Measurements from ENCODE around the gene SBK2.

Gene SBK2

GRCh38 chr19:55495646-55496349, 41.1 kb downstream of the SBK2 start:
- CTCF ChIA-PET, result interaction anchor here (0.7 to 1.7 kb wide), 4 partner anchors 8 to 159 kb away, joined by 3 to 4 read pairs (median 4); no protein-coding TSS in a partner anchor

GRCh38 chr19:55494172-55494761, 42.7 kb downstream of the SBK2 start:
- POLR2A ChIA-PET, result interaction anchor here (1.2 kb wide), 1 partner anchor 10 kb away, joined by 4 read pairs; the partner anchor contains the start of gene NAT14
- DNase-seq (ENCODE audit: extremely low spot score), result no peak
- TF ChIP-seq L3MBTL2 (conservative IDR thresholded peaks at IDR 0.05) (no peak), ZNF384 (IDR thresholded peaks at IDR 0.05) (no peak), CTBP1 (IDR thresholded peaks at IDR 0.05; ENCODE audit: borderline replicate concordance) (no peak), FOXM1 (IDR thresholded peaks at IDR 0.05; ENCODE audit: borderline replicate concordance) (no peak), ARNT (IDR thresholded peaks at IDR 0.05) (no peak), FOXA1 (IDR thresholded peaks at IDR 0.05) (no peak), FOXK2 (IDR thresholded peaks at IDR 0.05) (no peak), PKNOX1 (IDR thresholded peaks at IDR 0.05) (no peak), LEF1 (IDR thresholded peaks at IDR 0.05; ENCODE audit: borderline replicate concordance) (no peak), HDGF (IDR thresholded peaks at IDR 0.05; ENCODE audit: borderline replicate concordance) (no peak), SUZ12 (IDR thresholded peaks at IDR 0.05) (no peak), TARDBP (IDR thresholded peaks at IDR 0.05) (no peak), ELF4 (IDR thresholded peaks at IDR 0.05) (no peak), SP1 (IDR thresholded peaks at IDR 0.05) (no peak), NFRKB (IDR thresholded peaks at IDR 0.05) (no peak)
- CTCF ChIA-PET, result no interaction called here

More at GRCh38 chr19:55495646-55496349, 41.1 kb downstream of the SBK2 start:
- no peak for DNase-seq (ENCODE audit: extremely low spot score)
- POLR2A ChIA-PET, result no interaction called here
- TF ChIP-seq FOXM1 (IDR thresholded peaks at IDR 0.05; ENCODE audit: borderline replicate concordance) (no peak), HDGF (IDR thresholded peaks at IDR 0.05; ENCODE audit: borderline replicate concordance) (no peak)

- no peak for DNase-seq (ENCODE audit: extremely low spot score)
- ChIA-PET POLR2A (interaction anchor here (1.2 kb wide), 1 partner anchor 9 kb away, joined by 4 read pairs; the partner anchor contains the start of gene NAT14), CTCF (no interaction called here)
- TF ChIP-seq FOXM1 (IDR thresholded peaks at IDR 0.05; ENCODE audit: borderline replicate concordance) (no peak), SUZ12 (IDR thresholded peaks at IDR 0.05) (no peak), CTBP1 (IDR thresholded peaks at IDR 0.05; ENCODE audit: borderline replicate concordance) (no peak), HDGF (IDR thresholded peaks at IDR 0.05; ENCODE audit: borderline replicate concordance) (no peak), ELF4 (IDR thresholded peaks at IDR 0.05) (no peak), PKNOX1 (IDR thresholded peaks at IDR 0.05) (no peak), ZNF384 (IDR thresholded peaks at IDR 0.05) (no peak), BHLHE40 (IDR thresholded peaks at IDR 0.05; ENCODE audit: borderline replicate concordance) (no peak), FOXK2 (IDR thresholded peaks at IDR 0.05) (no peak), FOXA1 (IDR thresholded peaks at IDR 0.05) (no peak), ARNT (IDR thresholded peaks at IDR 0.05) (no peak), TARDBP (IDR thresholded peaks at IDR 0.05) (no peak), L3MBTL2 (conservative IDR thresholded peaks at IDR 0.05) (no peak), LEF1 (IDR thresholded peaks at IDR 0.05; ENCODE audit: borderline replicate concordance) (no peak)
These were observed 43.2 kb downstream of the SBK2 start for GRCh38 chr19:55493645-55494171.

GRCh38 chr19:55493052-55493644, 43.8 kb downstream of the SBK2 start:
- ChIA-PET POLR2A (no interaction called here), CTCF (no interaction called here)
- no peak for DNase-seq (ENCODE audit: extremely low spot score)
- no peak for TF ChIP-seq L3MBTL2 (conservative IDR thresholded peaks at IDR 0.05)
- TF ChIP-seq FOXM1 (IDR thresholded peaks at IDR 0.05; ENCODE audit: borderline replicate concordance), result no peak
- no peak for TF ChIP-seq NFRKB (IDR thresholded peaks at IDR 0.05)
- no peak for TF ChIP-seq ARNT (IDR thresholded peaks at IDR 0.05)
- TF ChIP-seq SUZ12 (IDR thresholded peaks at IDR 0.05), result no peak
- TF ChIP-seq HDGF (IDR thresholded peaks at IDR 0.05; ENCODE audit: borderline replicate concordance), result no peak
- TF ChIP-seq BHLHE40 (IDR thresholded peaks at IDR 0.05; ENCODE audit: borderline replicate concordance), result no peak
- TF ChIP-seq LEF1 (IDR thresholded peaks at IDR 0.05; ENCODE audit: borderline replicate concordance), result no peak
- no peak for TF ChIP-seq SP1 (IDR thresholded peaks at IDR 0.05)
- no peak for TF ChIP-seq ZNF384 (IDR thresholded peaks at IDR 0.05)
- no peak for TF ChIP-seq CTBP1 (IDR thresholded peaks at IDR 0.05; ENCODE audit: borderline replicate concordance)
- no peak for TF ChIP-seq FOXA1 (IDR thresholded peaks at IDR 0.05)
- TF ChIP-seq ELF4 (IDR thresholded peaks at IDR 0.05), result no peak
- no peak for TF ChIP-seq FOXK2 (IDR thresholded peaks at IDR 0.05)
- no peak for TF ChIP-seq PKNOX1 (IDR thresholded peaks at IDR 0.05)
- TF ChIP-seq TARDBP (IDR thresholded peaks at IDR 0.05), result no peak

- TF ChIP-seq ZNF384 (IDR thresholded peaks at IDR 0.05) (no peak), CTBP1 (IDR thresholded peaks at IDR 0.05; ENCODE audit: borderline replicate concordance) (no peak), HDGF (IDR thresholded peaks at IDR 0.05; ENCODE audit: borderline replicate concordance) (no peak), PKNOX1 (IDR thresholded peaks at IDR 0.05) (no peak), SUZ12 (IDR thresholded peaks at IDR 0.05) (no peak), LEF1 (IDR thresholded peaks at IDR 0.05; ENCODE audit: borderline replicate concordance) (no peak), BHLHE40 (IDR thresholded peaks at IDR 0.05; ENCODE audit: borderline replicate concordance) (no peak), ELF4 (IDR thresholded peaks at IDR 0.05) (no peak), FOXK2 (IDR thresholded peaks at IDR 0.05) (no peak), FOXM1 (IDR thresholded peaks at IDR 0.05; ENCODE audit: borderline replicate concordance) (no peak), FOXA1 (IDR thresholded peaks at IDR 0.05) (no peak), TARDBP (IDR thresholded peaks at IDR 0.05) (no peak), NFRKB (IDR thresholded peaks at IDR 0.05) (no peak), ARNT (IDR thresholded peaks at IDR 0.05) (no peak), L3MBTL2 (conservative IDR thresholded peaks at IDR 0.05) (no peak)
- DNase-seq (ENCODE audit: extremely low spot score), result no peak
- CTCF ChIA-PET, result no interaction called here
- POLR2A ChIA-PET, result no interaction called here
These were observed 44.5 kb downstream of the SBK2 start for GRCh38 chr19:55492362-55492944.
